Subcutaneous adipose tissue (tissue), 4 donors: ENCODE data around the gene SLC25A4. TPM values are rescaled to one million over a fixed set of nuclear protein-coding genes. Genes with fewer than 3 reads are reported as not detected.

Source experiments
- total RNA-seq, 4 donors: library from RNA; depleted of rRNA; stranded (reverse); fragments of >200 nt; gene quantifications; one replicate each; pipeline ENCODE4 v1.1.0, GENCODE V29; 2016
- TF ChIP-seq, protein P1 (sequence below): fragments of 450-650 bp; IDR thresholded peaks from one replicate; pipeline ENCODE4 v1.5.1; 2016; ENCODE audit warnings: low read depth, mild to moderate bottlenecking, control low read depth, antibody characterized with exemption, moderate library complexity

The SLC25A4 gene
- total RNA-seq, 4 donors from 2014 or later = 9.5 to 26.8 (median 18.2) TPM

GRCh38 chr4:185183622-185184281, 40.7 kb downstream of the SLC25A4 start:
- TF ChIP-seq, protein P1, sequence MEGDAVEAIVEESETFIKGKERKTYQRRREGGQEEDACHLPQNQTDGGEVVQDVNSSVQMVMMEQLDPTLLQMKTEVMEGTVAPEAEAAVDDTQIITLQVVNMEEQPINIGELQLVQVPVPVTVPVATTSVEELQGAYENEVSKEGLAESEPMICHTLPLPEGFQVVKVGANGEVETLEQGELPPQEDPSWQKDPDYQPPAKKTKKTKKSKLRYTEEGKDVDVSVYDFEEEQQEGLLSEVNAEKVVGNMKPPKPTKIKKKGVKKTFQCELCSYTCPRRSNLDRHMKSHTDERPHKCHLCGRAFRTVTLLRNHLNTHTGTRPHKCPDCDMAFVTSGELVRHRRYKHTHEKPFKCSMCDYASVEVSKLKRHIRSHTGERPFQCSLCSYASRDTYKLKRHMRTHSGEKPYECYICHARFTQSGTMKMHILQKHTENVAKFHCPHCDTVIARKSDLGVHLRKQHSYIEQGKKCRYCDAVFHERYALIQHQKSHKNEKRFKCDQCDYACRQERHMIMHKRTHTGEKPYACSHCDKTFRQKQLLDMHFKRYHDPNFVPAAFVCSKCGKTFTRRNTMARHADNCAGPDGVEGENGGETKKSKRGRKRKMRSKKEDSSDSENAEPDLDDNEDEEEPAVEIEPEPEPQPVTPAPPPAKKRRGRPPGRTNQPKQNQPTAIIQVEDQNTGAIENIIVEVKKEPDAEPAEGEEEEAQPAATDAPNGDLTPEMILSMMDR = no peak

DNA sequence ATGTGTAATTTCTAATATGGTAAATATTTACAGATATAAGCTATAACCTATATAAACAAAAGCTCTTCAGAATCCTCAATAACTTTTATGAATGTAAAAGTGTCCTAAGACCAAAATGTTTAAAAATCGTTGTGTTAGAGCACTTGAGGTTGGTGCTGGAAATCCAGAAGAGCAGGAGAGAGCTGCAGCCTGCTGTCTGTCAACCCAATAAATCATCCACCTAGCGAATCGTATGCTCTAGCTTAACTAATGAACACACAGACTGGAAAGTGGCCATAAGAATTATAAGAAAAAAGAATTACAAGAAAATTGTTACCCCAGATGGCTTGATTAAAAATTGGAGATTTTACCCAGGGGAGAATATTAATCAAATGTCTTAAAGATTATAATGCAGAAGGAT, 43.7 kb downstream of the SLC25A4 start:
- TF ChIP-seq, protein P1 = no peak

- TF ChIP-seq, protein P1 = no peak
Measured at GRCh38 chr4:185189606-185190305, 46.7 kb downstream of the SLC25A4 start.

GRCh38 chr4:185190306-185190856, 47.3 kb downstream of the SLC25A4 start:
- TF ChIP-seq, protein P1 = no peak

GRCh38 chr4:185192059-185192458, 49.0 kb downstream of the SLC25A4 start:
- TF ChIP-seq, protein P1 = no peak

DNA sequence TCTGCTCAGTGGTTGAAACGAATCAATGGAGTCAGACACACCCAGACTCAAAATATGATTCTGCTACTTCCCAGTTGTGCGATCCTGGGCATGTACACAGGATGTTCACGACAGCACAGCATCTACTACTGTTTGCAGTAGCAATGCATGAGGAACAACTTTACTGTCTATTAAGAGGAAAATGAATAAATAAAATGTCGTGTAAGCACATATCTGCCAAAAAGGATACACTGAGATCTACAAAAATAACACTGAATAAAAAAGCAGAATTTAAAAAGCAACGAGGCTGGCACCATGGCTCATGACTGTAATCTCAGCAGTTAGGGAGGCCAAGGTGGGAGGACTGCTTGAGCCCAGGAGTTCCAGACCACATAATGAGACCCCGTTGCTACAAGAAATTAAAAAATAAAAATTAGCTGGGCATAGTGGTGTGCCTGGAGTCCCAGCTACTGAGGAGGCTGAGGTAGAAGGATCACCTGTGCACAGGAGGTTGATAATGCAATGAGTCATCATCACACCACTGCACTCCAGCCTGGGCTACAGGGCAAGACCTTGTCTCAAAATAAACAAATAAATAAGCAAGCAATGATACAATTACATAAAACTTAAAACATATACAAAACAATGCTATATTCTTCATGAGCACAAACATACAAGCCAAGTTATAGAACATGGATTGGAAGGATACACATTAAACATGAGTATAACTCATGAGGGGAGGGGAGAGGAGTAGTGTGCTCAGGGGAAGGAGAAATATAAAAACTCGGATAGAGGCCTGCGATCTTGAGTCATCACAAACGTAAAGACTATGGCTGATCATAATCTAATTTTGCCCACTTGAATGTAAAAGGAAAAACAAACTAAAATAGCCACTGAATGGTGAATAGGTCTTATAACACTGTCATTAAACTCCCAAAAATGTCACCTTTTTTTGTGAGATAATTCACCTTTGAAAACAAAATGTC, 52.1 kb downstream of the SLC25A4 start:
- TF ChIP-seq, protein P1 = no peak
